NCI-H146 treated with DMSO at 0.1 percent for 48 hours (cell line): ENCODE measurements around the gene WWOX.

Source experiments
- DNase-seq: peaks from one replicate; lab custom pipeline; 2025; ENCODE audit not compliant: unreplicated experiment; lab: John Stamatoyannopoulos, UW

The WWOX gene

GRCh38 chr16:78386557-78387324, 287.3 kb downstream of the WWOX start:
- no peak for DNase-seq

- DNase-seq, result no peak
Measured at GRCh38 chr16:78389009-78389498, 289.6 kb downstream of the WWOX start.

- DNase-seq, result no peak
Measured at GRCh38 chr16:78390092-78390491, 290.6 kb downstream of the WWOX start.

GRCh38 chr16:78390508-78391324, 291.3 kb downstream of the WWOX start:
- no peak for DNase-seq

- DNase-seq, result no peak
Measured at GRCh38 chr16:78392585-78393195, 293.2 kb downstream of the WWOX start.

- no peak for DNase-seq
Measured at GRCh38 chr16:78395035-78395434, 295.6 kb downstream of the WWOX start.

- DNase-seq, result no peak
Measured at GRCh38 chr16:78396046-78396445, 296.6 kb downstream of the WWOX start.

- no peak for DNase-seq
Measured at GRCh38 chr16:78396673-78397072, 297.2 kb downstream of the WWOX start.

- no peak for DNase-seq
Measured at GRCh38 chr16:78399384-78399783, 299.9 kb downstream of the WWOX start.

- DNase-seq, result no peak
Measured at GRCh38 chr16:78402833-78403232, 303.4 kb downstream of the WWOX start.

- no peak for DNase-seq
Measured at GRCh38 chr16:78405040-78405439, 305.6 kb downstream of the WWOX start.

- no peak for DNase-seq
Measured at GRCh38 chr16:78405833-78406232, 306.4 kb downstream of the WWOX start.

GRCh38 chr16:78407191-78407590, 307.7 kb downstream of the WWOX start:
- DNase-seq, result no peak

- DNase-seq, result no peak
Measured at GRCh38 chr16:78413651-78414050, 314.2 kb downstream of the WWOX start.

GRCh38 chr16:78415013-78415412, 315.6 kb downstream of the WWOX start:
- no peak for DNase-seq

- no peak for DNase-seq
Measured at GRCh38 chr16:78415669-78416068, 316.2 kb downstream of the WWOX start.

- DNase-seq, result no peak
Measured at GRCh38 chr16:78416400-78416799, 316.9 kb downstream of the WWOX start.

- DNase-seq, result no peak
Measured at GRCh38 chr16:78421181-78421708, 321.8 kb downstream of the WWOX start.

GRCh38 chr16:78425281-78425680, 325.8 kb downstream of the WWOX start:
- no peak for DNase-seq

GRCh38 chr16:78425891-78426510, 326.5 kb downstream of the WWOX start:
- no peak for DNase-seq

- no peak for DNase-seq
Measured at GRCh38 chr16:78428193-78428592, 328.7 kb downstream of the WWOX start.
